Measurements from ENCODE around the gene SERPINB7. TPM values are rescaled to one million over a fixed set of nuclear protein-coding genes. Genes with fewer than 3 reads are reported as not detected.

SERPINB7 gene, protein sequence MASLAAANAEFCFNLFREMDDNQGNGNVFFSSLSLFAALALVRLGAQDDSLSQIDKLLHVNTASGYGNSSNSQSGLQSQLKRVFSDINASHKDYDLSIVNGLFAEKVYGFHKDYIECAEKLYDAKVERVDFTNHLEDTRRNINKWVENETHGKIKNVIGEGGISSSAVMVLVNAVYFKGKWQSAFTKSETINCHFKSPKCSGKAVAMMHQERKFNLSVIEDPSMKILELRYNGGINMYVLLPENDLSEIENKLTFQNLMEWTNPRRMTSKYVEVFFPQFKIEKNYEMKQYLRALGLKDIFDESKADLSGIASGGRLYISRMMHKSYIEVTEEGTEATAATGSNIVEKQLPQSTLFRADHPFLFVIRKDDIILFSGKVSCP
- polyA plus RNA-seq (2012; rRNA removed) = 99.5 and 170 TPM in 2 replicates
- 173 and 183 TPM in 2 replicates for polyA plus RNA-seq (2012; cell fraction: cytosol; rRNA removed)
- 26.3 and 90.4 TPM in 2 replicates for polyA plus RNA-seq (2012; cell fraction: nucleus; rRNA removed)

DNA sequence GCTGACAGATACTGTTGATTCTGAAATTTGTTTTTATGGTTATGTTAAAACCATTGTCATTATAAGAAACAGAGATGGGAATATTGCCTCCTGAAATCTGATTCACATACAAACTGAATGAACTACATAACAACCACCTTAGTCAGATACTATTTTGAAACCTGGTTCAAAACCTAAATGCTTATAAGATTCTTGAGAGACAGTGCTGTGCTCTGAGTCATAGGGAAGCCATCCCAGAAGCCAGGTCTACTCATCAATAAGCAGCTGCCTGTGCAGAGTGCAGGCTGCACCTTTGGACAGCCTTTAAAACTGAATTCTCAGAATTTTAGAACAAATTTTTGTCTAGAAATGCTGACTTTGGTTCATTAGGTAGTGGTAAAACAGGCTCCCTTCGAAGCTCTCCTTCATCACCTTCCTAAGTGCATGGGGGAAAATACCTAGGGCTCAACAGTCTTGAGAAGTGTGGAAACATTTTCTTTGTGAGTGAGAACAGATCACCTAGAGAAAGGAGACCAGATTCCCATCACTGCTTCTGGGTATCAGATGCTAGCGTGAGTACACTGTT is at the start of gene SERPINB7:
TSS of gene SERPINB7 (plus strand) at position 253 of the 565 bp plus-strand sequence. CDS start 6,955 bp downstream, outside the sequence.
- no peak for DNase-seq
- Histone ChIP-seq H2AFZ (ENCODE audit: low read depth) (peak within 1 kb of the TSS; percentile 82), H3K27ac (ENCODE audit: low read depth in 2 of 2, low read length in 1 of 2) (peak within 1 kb of the TSS; percentile 78 to 84), H3K9me2 (no peaks in the 10 kb centered on the region), H3K9me3 (no peaks in the 10 kb centered on the region), H3F3A (replicated peaks; ENCODE audit: insufficient read depth) (peaks cover 33% of the 10 kb centered on the region), H3K36me3 (replicated peaks in 1 of 2; ENCODE audit: control insufficient read depth in 1 of 2, insufficient read depth in 2 of 2, low read length in 1 of 2) (no peaks in the 10 kb centered on the region), H3K4me1 (ENCODE audit: control insufficient read depth in 1 of 2, insufficient read depth in 2 of 2, low read depth in 1 of 2, low read length in 1 of 2) (peaks cover 0 to 26% of the 10 kb centered on the region in 2 experiments; a peak in 3 of 4 replicates), H3K27me3 (ENCODE audit: insufficient read depth) (no peaks in the 10 kb centered on the region), H3K4me2 (peak within 1 kb of the TSS; percentile 46), H3K9ac (peak within 1 kb of the TSS; percentile 43; the same call in 1 of the 2 replicates), H4K20me1 (ENCODE audit: insufficient read depth) (no peaks in the 10 kb centered on the region), H3K79me2 (ENCODE audit: insufficient read depth) (peaks cover 37% of the 10 kb centered on the region), H3K4me3 (ENCODE audit: low read depth in 2 of 2, low read length in 1 of 2) (peak within 1 kb of the TSS; percentile 33 to 44; a peak in 3 of 4 replicates)
- 13% methylated on average over 2 of the region's 2 CpGs for WGBS (ENCODE audit: low lambda C conversion rate)
- ChIA-PET CTCF (no interaction called here), POLR2A (no interaction called here)
- TF ChIP-seq, protein P1, sequence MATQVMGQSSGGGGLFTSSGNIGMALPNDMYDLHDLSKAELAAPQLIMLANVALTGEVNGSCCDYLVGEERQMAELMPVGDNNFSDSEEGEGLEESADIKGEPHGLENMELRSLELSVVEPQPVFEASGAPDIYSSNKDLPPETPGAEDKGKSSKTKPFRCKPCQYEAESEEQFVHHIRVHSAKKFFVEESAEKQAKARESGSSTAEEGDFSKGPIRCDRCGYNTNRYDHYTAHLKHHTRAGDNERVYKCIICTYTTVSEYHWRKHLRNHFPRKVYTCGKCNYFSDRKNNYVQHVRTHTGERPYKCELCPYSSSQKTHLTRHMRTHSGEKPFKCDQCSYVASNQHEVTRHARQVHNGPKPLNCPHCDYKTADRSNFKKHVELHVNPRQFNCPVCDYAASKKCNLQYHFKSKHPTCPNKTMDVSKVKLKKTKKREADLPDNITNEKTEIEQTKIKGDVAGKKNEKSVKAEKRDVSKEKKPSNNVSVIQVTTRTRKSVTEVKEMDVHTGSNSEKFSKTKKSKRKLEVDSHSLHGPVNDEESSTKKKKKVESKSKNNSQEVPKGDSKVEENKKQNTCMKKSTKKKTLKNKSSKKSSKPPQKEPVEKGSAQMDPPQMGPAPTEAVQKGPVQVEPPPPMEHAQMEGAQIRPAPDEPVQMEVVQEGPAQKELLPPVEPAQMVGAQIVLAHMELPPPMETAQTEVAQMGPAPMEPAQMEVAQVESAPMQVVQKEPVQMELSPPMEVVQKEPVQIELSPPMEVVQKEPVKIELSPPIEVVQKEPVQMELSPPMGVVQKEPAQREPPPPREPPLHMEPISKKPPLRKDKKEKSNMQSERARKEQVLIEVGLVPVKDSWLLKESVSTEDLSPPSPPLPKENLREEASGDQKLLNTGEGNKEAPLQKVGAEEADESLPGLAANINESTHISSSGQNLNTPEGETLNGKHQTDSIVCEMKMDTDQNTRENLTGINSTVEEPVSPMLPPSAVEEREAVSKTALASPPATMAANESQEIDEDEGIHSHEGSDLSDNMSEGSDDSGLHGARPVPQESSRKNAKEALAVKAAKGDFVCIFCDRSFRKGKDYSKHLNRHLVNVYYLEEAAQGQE (IDR thresholded peaks at IDR 0.05; ENCODE audit: low read depth, low read length) = no peak
- TF ChIP-seq RAD21 (IDR thresholded peaks at IDR 0.05; ENCODE audit: low read length) = no peak
- TF ChIP-seq, protein P2, sequence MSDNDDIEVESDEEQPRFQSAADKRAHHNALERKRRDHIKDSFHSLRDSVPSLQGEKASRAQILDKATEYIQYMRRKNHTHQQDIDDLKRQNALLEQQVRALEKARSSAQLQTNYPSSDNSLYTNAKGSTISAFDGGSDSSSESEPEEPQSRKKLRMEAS (IDR thresholded peaks at IDR 0.05; ENCODE audit: low read depth) = peak; percentile 45; the same call in 1 of the 2 replicates
- peak in 1 of 2 experiments; percentile 85; a peak in 2 of 4 replicates for TF ChIP-seq EP300 (IDR thresholded peaks at IDR 0.05; ENCODE audit: borderline replicate concordance in 1 of 2, low read depth in 1 of 2, low read length in 1 of 2)
- TF ChIP-seq TEAD4 (IDR thresholded peaks at IDR 0.05; ENCODE audit: borderline replicate concordance, insufficient read depth) = peak; percentile 78; the same call in 1 of the 2 replicates
- TF ChIP-seq, protein P3, sequence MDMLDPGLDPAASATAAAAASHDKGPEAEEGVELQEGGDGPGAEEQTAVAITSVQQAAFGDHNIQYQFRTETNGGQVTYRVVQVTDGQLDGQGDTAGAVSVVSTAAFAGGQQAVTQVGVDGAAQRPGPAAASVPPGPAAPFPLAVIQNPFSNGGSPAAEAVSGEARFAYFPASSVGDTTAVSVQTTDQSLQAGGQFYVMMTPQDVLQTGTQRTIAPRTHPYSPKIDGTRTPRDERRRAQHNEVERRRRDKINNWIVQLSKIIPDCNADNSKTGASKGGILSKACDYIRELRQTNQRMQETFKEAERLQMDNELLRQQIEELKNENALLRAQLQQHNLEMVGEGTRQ (IDR thresholded peaks at IDR 0.05; ENCODE audit: borderline replicate concordance, low read depth, low read length) = no peak
- TF ChIP-seq, protein P4, sequence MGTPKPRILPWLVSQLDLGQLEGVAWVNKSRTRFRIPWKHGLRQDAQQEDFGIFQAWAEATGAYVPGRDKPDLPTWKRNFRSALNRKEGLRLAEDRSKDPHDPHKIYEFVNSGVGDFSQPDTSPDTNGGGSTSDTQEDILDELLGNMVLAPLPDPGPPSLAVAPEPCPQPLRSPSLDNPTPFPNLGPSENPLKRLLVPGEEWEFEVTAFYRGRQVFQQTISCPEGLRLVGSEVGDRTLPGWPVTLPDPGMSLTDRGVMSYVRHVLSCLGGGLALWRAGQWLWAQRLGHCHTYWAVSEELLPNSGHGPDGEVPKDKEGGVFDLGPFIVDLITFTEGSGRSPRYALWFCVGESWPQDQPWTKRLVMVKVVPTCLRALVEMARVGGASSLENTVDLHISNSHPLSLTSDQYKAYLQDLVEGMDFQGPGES (IDR thresholded peaks at IDR 0.05; ENCODE audit: low read depth, low read length) = no peak
- peak; percentile 51; the same call in 1 of the 2 replicates for TF ChIP-seq NFIC (IDR thresholded peaks at IDR 0.05; ENCODE audit: borderline replicate concordance)
- peak; percentile 97 for TF ChIP-seq FOSL2 (IDR thresholded peaks at IDR 0.05; ENCODE audit: borderline replicate concordance, low read depth)
- no peak for TF ChIP-seq GATA2 (CRISPR knock-in tag; IDR thresholded peaks at IDR 0.05)
- no peak for TF ChIP-seq ELF1 (IDR thresholded peaks at IDR 0.05)
- peak; percentile 94 for TF ChIP-seq JUND (IDR thresholded peaks at IDR 0.05)
- no peak for TF ChIP-seq FOXM1 (IDR thresholded peaks at IDR 0.05; ENCODE audit: low read depth)
- TF ChIP-seq TCF12 (IDR thresholded peaks at IDR 0.05) = peak; percentile 89
- TF ChIP-seq RFX5 (IDR thresholded peaks at IDR 0.05; ENCODE audit: low read length) = no peak
- TF ChIP-seq YY1 (IDR thresholded peaks at IDR 0.05; ENCODE audit: low read depth) = no peak
- TF ChIP-seq, protein P5, sequence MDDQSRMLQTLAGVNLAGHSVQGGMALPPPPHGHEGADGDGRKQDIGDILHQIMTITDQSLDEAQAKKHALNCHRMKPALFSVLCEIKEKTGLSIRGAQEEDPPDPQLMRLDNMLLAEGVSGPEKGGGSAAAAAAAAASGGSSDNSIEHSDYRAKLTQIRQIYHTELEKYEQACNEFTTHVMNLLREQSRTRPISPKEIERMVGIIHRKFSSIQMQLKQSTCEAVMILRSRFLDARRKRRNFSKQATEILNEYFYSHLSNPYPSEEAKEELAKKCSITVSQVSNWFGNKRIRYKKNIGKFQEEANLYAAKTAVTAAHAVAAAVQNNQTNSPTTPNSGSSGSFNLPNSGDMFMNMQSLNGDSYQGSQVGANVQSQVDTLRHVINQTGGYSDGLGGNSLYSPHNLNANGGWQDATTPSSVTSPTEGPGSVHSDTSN (IDR thresholded peaks at IDR 0.05) = peak; percentile 76; the same call in 1 of the 2 replicates
- TF ChIP-seq, protein P6, sequence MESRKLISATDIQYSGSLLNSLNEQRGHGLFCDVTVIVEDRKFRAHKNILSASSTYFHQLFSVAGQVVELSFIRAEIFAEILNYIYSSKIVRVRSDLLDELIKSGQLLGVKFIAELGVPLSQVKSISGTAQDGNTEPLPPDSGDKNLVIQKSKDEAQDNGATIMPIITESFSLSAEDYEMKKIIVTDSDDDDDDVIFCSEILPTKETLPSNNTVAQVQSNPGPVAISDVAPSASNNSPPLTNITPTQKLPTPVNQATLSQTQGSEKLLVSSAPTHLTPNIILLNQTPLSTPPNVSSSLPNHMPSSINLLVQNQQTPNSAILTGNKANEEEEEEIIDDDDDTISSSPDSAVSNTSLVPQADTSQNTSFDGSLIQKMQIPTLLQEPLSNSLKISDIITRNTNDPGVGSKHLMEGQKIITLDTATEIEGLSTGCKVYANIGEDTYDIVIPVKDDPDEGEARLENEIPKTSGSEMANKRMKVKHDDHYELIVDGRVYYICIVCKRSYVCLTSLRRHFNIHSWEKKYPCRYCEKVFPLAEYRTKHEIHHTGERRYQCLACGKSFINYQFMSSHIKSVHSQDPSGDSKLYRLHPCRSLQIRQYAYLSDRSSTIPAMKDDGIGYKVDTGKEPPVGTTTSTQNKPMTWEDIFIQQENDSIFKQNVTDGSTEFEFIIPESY (IDR thresholded peaks at IDR 0.05; ENCODE audit: borderline replicate concordance, low read depth) = no peak; the same call in 1 of the 2 replicates
- TF ChIP-seq, protein P7, sequence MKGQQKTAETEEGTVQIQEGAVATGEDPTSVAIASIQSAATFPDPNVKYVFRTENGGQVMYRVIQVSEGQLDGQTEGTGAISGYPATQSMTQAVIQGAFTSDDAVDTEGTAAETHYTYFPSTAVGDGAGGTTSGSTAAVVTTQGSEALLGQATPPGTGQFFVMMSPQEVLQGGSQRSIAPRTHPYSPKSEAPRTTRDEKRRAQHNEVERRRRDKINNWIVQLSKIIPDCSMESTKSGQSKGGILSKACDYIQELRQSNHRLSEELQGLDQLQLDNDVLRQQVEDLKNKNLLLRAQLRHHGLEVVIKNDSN (IDR thresholded peaks at IDR 0.05; ENCODE audit: borderline replicate concordance, low read depth) = no peak
- peak; percentile 83; the same call in 1 of the 2 replicates for TF ChIP-seq POLR2AphosphoS5 (IDR thresholded peaks at IDR 0.05; ENCODE audit: low read depth, low read length)
- no peak for TF ChIP-seq RXRA (IDR thresholded peaks at IDR 0.05; ENCODE audit: borderline replicate concordance, low read depth)
- peak; percentile 57; the same call in 1 of the 2 replicates for TF ChIP-seq TAF1 (IDR thresholded peaks at IDR 0.05; ENCODE audit: borderline replicate concordance, low read depth, low read length)

Measured in SK-N-SH (cell line).